SK-N-SH treated with all-trans-retinoic acid at 6 μM for 48 hours (cell line): ENCODE data around the gene BRINP1.

ENCODE experiments used
- ATAC-seq: fragments of 200-7000 bp; cut with Tn5 transposase; 3 replicates; pipeline ENCODE4 v1.9.1; 2020; ENCODE audit warnings: mild to moderate bottlenecking, moderate library complexity
- ARNTL ChIP-seq: fragments of 450-650 bp; formaldehyde crosslinking; IDR thresholded peaks from 2 replicates; pipeline ENCODE4 v1.5.0; 2020; ENCODE audit warnings: low read depth, mild to moderate bottlenecking, moderate library complexity, borderline replicate concordance
- BACH2 ChIP-seq: fragments of 250-450 bp; sonication (Bioruptor Pico); IDR thresholded peaks from 2 replicates; pipeline ENCODE4 v1.9.0; 2021; ENCODE audit warnings: mild to moderate bottlenecking, borderline replicate concordance
- CREB5 ChIP-seq: fragments of 250-450 bp; sonication (Bioruptor Pico); IDR thresholded peaks from 2 replicates; pipeline ENCODE4 v1.5.1; 2020; ENCODE audit warnings: low read depth, mild to moderate bottlenecking, moderate library complexity
- CSDC2 ChIP-seq: fragments of 250-450 bp; sonication (Bioruptor Pico); IDR thresholded peaks from 2 replicates; pipeline ENCODE4 v1.5.0; 2020; ENCODE audit warnings: mild to moderate bottlenecking, moderate library complexity
- CSRNP3 ChIP-seq: fragments of 250-450 bp; sonication (Bioruptor Pico); IDR thresholded peaks from 2 replicates; pipeline ENCODE4 v1.5.1; 2021; ENCODE audit warnings: mild to moderate bottlenecking, moderate library complexity
- ESRRG ChIP-seq: fragments of 250-450 bp; sonication (Bioruptor Pico); IDR thresholded peaks from 2 replicates; pipeline ENCODE4 v1.6.1; 2021; ENCODE audit warnings: mild to moderate bottlenecking
- GLIS3 ChIP-seq: fragments of 250-450 bp; sonication (Bioruptor Pico); IDR thresholded peaks from 2 replicates; pipeline ENCODE4 v1.5.0; 2020; ENCODE audit warnings: mild to moderate bottlenecking, moderate library complexity
- ISL1 ChIP-seq: fragments of 250-450 bp; sonication (Bioruptor Pico); IDR thresholded peaks from 2 replicates; pipeline ENCODE4 v2.1.2; 2022; ENCODE audit warnings: mild to moderate bottlenecking, moderate library complexity
- OSR1 ChIP-seq: fragments of 250-450 bp; sonication (Bioruptor Pico); IDR thresholded peaks from 2 replicates; pipeline ENCODE4 v1.8.0; 2022; ENCODE audit warnings: moderate library complexity, mild to moderate bottlenecking, inconsistent platforms
- POU6F1 ChIP-seq: fragments of 250-450 bp; sonication (Bioruptor Pico); IDR thresholded peaks from 2 replicates; pipeline ENCODE4 v1.8.0; 2021; ENCODE audit warnings: low read depth, mild to moderate bottlenecking, moderate library complexity, borderline replicate concordance
- PPARA ChIP-seq: fragments of 250-450 bp; sonication (Bioruptor Pico); IDR thresholded peaks from 2 replicates; pipeline ENCODE4 v1.5.0; 2020; ENCODE audit warnings: mild to moderate bottlenecking, borderline replicate concordance
- SNAI2 ChIP-seq: fragments of 250-450 bp; sonication (Bioruptor Pico); IDR thresholded peaks from 2 replicates; pipeline ENCODE4 v1.5.0; 2020; ENCODE audit warnings: mild to moderate bottlenecking, moderate library complexity
- TCF4 ChIP-seq: fragments of 250-450 bp; sonication (Bioruptor Pico); IDR thresholded peaks from 2 replicates; pipeline ENCODE4 v1.8.0; 2021; ENCODE audit warnings: mild to moderate bottlenecking, moderate library complexity, borderline replicate concordance
- TOX ChIP-seq: fragments of 250-450 bp; sonication (Bioruptor Pico); IDR thresholded peaks from 2 replicates; pipeline ENCODE4 v1.8.0; 2021; ENCODE audit warnings: mild to moderate bottlenecking, moderate library complexity, borderline replicate concordance
- ZC3H10 ChIP-seq: fragments of 250-450 bp; sonication (Bioruptor Pico); IDR thresholded peaks from 2 replicates; pipeline ENCODE4 v1.5.1; 2021; ENCODE audit warnings: mild to moderate bottlenecking, moderate library complexity
- ZFP3 ChIP-seq: fragments of 250-450 bp; sonication (Bioruptor Pico); IDR thresholded peaks from 2 replicates; pipeline ENCODE4 v1.5.0; 2020; ENCODE audit warnings: mild to moderate bottlenecking, moderate library complexity
- ZFP30 ChIP-seq: fragments of 450-650 bp; formaldehyde crosslinking; IDR thresholded peaks from 2 replicates; pipeline ENCODE4 v1.5.0; 2022; ENCODE audit warnings: mild to moderate bottlenecking, moderate library complexity
- ZNF565 ChIP-seq: fragments of 450-650 bp; formaldehyde crosslinking; conservative IDR thresholded peaks from 2 replicates; pipeline ENCODE4 v1.5.0; 2020; ENCODE audit warnings: low read depth, mild to moderate bottlenecking, moderate library complexity
- ZNF70 ChIP-seq: fragments of 450-650 bp; formaldehyde crosslinking; IDR thresholded peaks from 2 replicates; pipeline ENCODE4 v1.5.0; 2020; ENCODE audit warnings: mild to moderate bottlenecking, moderate library complexity
- ZNF8 ChIP-seq: fragments of 450-650 bp; formaldehyde crosslinking; IDR thresholded peaks from 2 replicates; pipeline ENCODE4 v1.5.0; 2020; ENCODE audit warnings: mild to moderate bottlenecking, moderate library complexity
- TF ChIP-seq, protein P1 (sequence below): fragments of 250-450 bp; sonication (Bioruptor Pico); IDR thresholded peaks from 2 replicates; pipeline ENCODE4 v1.5.0; 2020; ENCODE audit warnings: mild to moderate bottlenecking, moderate library complexity

BRINP1 gene

DNA sequence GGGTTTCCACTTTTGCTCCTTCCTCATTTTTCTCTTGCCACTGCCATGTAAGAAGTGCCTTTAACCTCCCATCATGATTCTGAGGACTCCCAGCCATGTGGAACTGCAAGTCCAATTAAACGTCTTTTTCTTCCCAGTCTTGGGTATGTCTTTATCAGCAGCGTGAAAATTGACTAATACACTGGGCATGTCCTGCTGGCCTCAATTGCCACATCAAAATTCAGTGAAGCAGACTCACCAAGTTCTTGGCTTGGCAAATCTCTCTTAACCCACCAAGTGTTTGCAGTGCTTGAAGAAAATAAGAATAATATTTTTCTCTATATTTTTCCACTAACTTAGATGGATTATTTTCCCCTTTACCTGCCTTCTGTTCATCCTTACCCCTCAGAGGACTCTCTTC, 212.0 kb downstream of the BRINP1 start:
- no peak for ATAC-seq
- TF ChIP-seq CSRNP3 (CRISPR knock-in tag) (no peak), POU6F1 (CRISPR knock-in tag) (no peak), OSR1 (CRISPR knock-in tag) (no peak), ZNF565 (CRISPR knock-in tag) (no peak), PPARA (CRISPR knock-in tag) (no peak), ESRRG (CRISPR knock-in tag) (no peak), CSDC2 (CRISPR knock-in tag) (no peak), SNAI2 (CRISPR knock-in tag) (no peak), ZNF8 (CRISPR knock-in tag) (no peak), CREB5 (CRISPR knock-in tag) (no peak), ISL1 (CRISPR knock-in tag) (no peak), GLIS3 (CRISPR knock-in tag) (no peak), BACH2 (CRISPR knock-in tag) (no peak), TOX (no peak), ARNTL (CRISPR knock-in tag) (no peak), TCF4 (CRISPR knock-in tag) (no peak), ZFP30 (CRISPR knock-in tag) (no peak)

DNA sequence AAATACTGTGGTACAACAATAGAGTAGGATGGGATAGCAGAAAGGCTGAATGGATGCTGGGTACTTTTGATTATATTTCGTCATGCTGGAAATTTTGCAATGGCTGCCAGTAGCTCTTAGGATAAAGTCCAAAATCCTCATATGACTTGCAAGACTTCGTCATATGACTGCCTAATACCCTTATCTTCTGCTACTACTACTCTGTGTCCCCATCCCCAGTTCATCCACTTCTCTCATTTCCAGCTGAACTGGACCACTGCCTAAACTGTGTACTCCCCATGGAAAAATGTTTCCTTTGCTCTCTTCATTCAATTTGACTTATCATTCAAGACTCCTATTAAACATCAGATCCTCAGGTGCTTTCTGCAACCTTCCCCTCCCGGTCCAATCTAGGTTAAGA, 212.9 kb downstream of the BRINP1 start:
- TF ChIP-seq PPARA (CRISPR knock-in tag) (no peak), ESRRG (CRISPR knock-in tag) (no peak), TOX (no peak), ZNF8 (CRISPR knock-in tag) (no peak)
- TF ChIP-seq, protein P1, sequence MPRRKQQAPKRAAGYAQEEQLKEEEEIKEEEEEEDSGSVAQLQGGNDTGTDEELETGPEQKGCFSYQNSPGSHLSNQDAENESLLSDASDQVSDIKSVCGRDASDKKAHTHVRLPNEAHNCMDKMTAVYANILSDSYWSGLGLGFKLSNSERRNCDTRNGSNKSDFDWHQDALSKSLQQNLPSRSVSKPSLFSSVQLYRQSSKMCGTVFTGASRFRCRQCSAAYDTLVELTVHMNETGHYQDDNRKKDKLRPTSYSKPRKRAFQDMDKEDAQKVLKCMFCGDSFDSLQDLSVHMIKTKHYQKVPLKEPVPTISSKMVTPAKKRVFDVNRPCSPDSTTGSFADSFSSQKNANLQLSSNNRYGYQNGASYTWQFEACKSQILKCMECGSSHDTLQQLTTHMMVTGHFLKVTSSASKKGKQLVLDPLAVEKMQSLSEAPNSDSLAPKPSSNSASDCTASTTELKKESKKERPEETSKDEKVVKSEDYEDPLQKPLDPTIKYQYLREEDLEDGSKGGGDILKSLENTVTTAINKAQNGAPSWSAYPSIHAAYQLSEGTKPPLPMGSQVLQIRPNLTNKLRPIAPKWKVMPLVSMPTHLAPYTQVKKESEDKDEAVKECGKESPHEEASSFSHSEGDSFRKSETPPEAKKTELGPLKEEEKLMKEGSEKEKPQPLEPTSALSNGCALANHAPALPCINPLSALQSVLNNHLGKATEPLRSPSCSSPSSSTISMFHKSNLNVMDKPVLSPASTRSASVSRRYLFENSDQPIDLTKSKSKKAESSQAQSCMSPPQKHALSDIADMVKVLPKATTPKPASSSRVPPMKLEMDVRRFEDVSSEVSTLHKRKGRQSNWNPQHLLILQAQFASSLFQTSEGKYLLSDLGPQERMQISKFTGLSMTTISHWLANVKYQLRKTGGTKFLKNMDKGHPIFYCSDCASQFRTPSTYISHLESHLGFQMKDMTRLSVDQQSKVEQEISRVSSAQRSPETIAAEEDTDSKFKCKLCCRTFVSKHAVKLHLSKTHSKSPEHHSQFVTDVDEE (CRISPR knock-in tag), result no peak
- ATAC-seq, result no peak

DNA sequence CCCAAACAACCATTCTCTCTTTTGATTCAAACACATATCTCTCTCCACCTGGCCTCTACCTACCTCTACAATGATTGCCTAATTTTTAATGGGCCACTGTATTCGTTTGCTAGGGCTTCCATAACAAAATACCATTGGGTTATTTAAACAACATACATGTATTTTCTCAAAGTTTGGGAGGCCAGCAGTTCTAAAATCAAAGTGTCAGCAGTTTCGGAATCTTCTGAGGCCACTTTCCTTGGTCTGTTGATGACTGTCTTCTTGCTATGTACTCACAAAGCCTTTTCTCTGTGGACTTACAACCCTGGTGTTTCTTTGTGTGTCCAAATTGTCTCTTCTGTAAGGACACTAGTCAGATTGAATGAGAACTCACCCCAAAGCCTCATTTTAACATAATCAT, 214.7 kb downstream of the BRINP1 start:
- TF ChIP-seq SNAI2 (CRISPR knock-in tag) (no peak), ZNF70 (CRISPR knock-in tag) (no peak), ISL1 (CRISPR knock-in tag) (no peak), ZC3H10 (CRISPR knock-in tag) (no peak), ZNF565 (CRISPR knock-in tag) (no peak), OSR1 (CRISPR knock-in tag) (no peak), TCF4 (CRISPR knock-in tag) (no peak), ESRRG (CRISPR knock-in tag) (no peak), ZFP3 (CRISPR knock-in tag) (no peak), GLIS3 (CRISPR knock-in tag) (no peak)
- TF ChIP-seq, protein P1 (CRISPR knock-in tag), result no peak
- no peak for ATAC-seq
